GM21723 (cell line): ENCODE measurements around the gene PHYKPL.

Experiments used
- ATAC-seq: cut with Tn5 transposase; IDR thresholded peaks from one replicate; pipeline ENCODE4 v1.9.1; 2021; ENCODE audit warnings: mild to moderate bottlenecking, moderate library complexity; ENCODE audit not compliant: unreplicated experiment

The PHYKPL gene

DNA sequence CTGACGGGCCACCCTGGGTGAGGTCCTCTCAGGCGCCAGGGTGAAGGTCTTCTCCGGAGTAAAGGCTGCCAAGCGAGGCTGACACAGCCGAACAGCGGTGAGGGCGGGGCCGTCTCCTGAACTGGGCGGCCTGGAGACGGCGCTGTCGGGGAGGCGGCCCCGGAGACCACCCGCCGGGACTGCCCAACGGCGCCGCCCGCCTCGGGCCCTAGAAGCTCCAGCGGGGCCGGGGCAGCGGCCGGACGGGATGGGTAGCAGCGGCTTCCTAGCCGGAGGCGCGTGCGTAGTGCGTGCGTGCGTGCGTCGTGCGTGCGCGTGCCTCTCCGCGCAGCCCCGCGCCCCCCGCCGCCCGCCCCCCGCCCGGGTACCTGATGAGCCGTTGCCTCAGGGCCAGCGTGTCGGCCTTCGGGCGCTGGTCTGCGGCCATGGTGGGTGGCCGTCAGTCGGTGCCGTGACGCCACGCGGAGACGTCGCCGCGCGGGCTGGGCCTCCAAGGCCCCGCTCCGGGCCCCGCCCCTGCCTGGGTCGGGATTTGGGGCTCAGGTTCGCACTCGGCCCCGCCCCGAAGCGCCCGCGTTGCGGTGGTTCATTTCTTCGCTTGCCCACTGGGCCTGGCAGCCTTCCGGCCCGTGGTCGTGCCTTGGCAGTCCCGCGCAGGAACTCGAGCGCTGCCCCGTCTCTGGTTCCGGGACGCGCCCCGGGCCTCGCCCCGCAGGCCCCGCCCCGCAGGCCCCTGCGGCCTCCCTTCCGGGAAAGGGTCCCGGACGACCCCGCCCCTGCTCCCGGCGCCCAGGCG, at the start of gene PHYKPL:
Gene PHYKPL (minus strand): TSS at position 679 of the 796 bp plus-strand sequence. CDS start 252 bp downstream, at position 427.
- peak; percentile 71 for ATAC-seq

DNA sequence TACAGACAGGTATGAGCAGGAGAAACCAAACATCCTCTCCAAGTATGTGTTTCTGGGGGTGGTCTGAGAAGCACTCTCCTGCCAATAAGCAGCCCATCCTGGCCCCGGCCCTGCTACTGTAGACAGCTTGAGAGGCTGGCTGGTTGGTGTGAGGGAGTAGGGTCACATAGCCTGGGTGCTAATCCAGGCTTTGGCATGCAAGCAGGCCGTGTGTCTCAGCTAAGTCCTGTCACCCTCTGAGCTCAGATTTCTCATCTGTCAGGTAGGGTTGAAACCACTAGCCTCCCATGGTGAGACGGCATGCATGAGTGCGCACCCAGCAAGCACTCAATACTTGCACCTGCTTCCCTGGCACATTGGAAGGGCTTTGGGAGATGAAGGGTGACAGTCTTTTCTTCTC, 49.8 kb upstream of the PHYKPL start:
- ATAC-seq, result no peak

GRCh38 chr5:178281331-178281730, 48.7 kb upstream of the PHYKPL start:
- no peak for ATAC-seq

DNA sequence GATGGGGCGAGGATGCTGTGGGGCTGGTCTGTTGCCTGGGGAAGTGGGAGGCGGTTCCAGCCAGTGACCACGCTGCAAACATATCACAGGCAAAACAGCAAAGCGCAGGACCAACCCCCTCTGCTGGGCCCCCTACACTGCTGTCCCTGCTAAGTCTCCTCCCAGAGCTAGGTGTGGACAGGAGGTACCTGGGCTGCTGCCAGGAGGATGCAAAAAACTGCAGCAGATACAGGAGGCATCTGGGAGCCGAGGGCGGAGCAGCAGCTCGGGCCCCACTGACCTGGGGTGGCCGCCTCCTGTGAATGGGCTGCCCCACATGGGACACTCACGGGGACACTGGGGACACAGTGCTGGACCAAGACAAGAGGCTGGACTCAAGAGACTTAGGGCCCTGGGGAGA, 48.0 kb upstream of the PHYKPL start:
- ATAC-seq, result no peak

GRCh38 chr5:178279723-178280438, 47.3 kb upstream of the PHYKPL start:
- ATAC-seq, result peak; percentile 76

DNA sequence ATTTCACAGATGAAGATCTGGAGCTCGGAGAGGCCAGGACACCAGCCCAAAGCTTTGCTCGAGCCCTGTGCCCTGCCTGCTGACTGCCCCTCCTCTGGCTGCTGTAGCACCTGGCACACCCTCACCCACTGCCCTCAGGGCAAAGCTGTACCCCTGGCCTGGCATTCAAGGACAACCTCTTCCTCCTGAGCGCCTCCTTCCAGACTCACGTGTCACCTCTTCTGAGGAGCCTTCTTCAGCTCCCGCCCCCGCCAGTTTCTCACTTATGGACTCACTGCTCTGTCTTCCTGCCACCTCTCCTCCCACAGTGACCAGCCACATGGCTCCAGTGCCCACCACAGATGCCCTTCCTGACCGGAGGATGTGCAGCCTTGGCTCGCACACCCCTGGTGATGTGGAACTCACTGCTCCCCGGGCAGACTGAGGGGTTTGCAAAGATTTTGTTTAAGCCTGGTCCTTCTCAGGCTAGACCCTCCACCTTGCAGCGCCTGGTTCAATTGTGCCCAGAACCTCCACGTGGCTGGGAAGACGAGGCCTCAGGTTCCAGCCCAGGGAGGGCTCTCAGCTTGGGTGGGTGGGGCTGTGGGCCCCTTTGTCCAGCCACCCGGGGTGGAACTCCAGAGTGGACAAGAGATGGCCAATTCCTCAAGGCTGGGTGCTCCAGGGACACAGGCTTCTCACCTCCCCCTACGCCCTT, 46.6 kb upstream of the PHYKPL start:
- ATAC-seq, result no peak

- ATAC-seq, result no peak
These were observed 45.9 kb upstream of the PHYKPL start for GRCh38 chr5:178278358-178279023.

DNA sequence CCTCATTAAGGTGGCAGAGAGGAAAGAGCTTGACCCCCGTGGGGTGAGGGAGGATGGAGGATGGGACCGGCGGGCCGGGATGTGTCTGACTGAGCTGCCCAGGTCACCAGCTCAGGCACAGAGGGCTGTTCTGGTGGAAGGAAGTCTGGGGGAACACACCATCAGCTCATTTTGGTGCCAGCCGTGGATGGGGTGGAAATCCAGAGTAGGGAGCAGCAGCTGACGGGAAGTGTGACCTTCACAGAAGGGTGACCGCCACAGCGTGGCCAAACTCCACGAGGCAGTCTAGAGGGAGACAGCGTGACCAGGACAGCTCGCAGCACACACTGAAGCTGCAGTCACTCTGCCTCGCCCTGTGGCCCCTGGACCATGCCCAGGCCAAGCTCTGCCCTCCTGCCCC, 45.3 kb upstream of the PHYKPL start:
- ATAC-seq, result no peak

- no peak for ATAC-seq
These were observed 44.7 kb upstream of the PHYKPL start for GRCh38 chr5:178277346-178277745.

- ATAC-seq, result no peak
These were observed 42.4 kb upstream of the PHYKPL start for GRCh38 chr5:178274781-178275537.

DNA sequence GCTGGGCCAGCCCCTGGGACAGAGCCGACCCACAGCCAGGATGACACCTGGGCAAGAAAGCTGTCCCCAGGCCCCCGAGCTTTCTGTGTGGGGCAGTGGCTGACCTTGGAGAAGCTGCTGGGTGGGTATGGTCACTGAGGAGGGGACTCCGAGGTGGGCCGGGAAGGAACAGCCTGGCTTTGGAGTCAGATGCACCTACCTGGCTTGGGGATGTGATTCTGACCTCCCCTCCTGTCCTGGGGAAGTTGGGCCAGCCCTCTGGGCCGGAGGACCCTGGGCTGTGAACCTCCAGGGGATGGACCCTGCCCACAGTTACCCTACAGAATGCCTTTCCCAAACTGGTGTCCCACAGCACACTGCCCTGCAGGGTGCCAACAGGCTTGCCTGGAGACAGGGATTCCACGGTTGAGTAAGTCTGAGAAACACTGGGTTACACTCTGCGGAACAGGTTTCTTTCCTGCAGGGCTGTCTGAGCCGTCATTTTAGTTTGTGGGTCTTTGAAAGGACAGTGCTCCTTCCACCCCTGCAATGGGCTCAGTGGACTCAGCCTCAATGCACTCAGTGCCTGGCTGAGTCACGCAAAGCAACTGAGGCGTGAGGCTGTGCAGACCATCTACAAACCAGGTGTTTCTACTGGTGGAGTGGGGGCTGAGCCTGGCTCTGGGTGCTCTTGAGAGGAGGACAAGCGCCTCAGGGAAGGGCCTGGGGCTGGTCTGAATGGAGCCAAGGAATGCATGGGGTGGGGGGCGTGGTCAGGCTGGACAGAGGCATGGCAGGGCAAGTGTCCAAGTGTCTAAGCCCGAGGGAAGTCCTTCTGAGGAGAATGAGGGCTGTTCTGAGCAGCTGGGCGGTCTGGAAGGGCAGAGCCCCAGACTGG, 41.3 kb upstream of the PHYKPL start:
- ATAC-seq, result no peak

DNA sequence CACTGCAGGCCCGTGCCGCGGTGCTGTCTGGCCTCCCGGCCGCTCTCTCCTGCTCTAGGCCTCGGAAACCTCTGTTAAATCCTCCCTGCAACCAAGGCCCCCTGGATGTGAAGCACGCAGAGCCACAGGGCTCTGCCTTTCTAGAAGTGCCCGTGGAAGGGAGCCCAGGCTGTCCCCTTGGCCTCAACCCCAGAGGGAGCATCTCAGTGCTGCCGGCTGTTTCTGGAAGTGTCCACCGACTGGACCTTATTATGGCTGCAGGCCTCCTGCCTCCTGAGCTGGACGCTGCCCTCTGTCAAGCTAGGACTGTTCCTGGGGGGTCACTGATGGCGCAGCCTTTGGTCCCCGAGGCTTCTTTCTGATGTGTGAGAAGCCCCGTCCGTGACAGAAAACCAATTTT, 40.4 kb upstream of the PHYKPL start:
- ATAC-seq, result no peak

DNA sequence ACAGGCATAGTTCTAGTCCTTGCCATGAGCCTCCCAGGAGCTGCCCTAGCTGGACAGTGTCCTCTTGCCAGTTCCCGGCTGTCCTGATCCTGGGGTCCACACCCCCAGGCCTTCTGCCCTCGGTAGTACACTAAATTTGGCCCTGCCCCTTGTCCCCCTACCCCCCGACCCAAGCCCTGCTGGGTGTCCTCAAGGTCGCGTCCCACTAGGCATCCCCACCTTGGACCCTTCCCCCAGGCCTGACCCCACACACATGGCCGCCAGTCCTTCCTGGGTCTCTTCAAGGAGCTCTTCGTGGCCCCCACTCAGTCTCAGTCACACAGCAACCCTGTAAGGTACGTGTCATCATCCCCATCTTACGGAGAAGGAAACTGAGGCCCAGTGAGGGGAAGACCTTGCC, 40.0 kb upstream of the PHYKPL start:
- no peak for ATAC-seq

GRCh38 chr5:178271726-178272479, 39.3 kb upstream of the PHYKPL start:
- no peak for ATAC-seq

GRCh38 chr5:178271231-178271630, 38.6 kb upstream of the PHYKPL start:
- no peak for ATAC-seq

- ATAC-seq, result no peak
These were observed 36.9 kb upstream of the PHYKPL start for GRCh38 chr5:178269499-178269898.

DNA sequence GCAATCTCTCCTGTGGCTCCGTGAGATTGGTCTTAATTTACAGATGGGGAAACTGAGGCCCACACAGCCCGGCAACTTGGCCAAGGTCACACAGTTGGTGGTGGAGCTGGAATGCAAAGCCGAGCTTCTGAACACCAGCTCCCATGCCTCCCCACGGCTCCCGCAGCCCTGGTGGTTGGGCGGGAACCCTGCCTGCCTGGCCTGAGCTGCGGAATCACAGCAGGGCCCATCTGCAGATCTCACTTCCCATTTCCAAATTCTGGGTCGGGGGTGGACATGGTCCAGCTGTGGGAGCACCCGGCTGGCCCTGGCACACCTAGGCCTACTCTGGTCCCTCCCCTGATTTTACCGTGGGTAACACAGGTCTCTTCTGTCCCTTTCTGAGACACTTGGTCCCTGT, 35.3 kb upstream of the PHYKPL start:
- ATAC-seq, result no peak

- no peak for ATAC-seq
These were observed 34.6 kb upstream of the PHYKPL start for GRCh38 chr5:178267245-178267644.

- ATAC-seq, result no peak
These were observed 34.0 kb upstream of the PHYKPL start for GRCh38 chr5:178266581-178266980.
